Left lung (tissue), 10 donors: Measurements from ENCODE around the gene TMEM43. TPM values are rescaled to one million over a fixed set of nuclear protein-coding genes. Genes with fewer than 3 reads are reported as not detected.

Experiments
- ATAC-seq: fragments of 200-7000 bp; cut with Tn5 transposase; one replicate; pipeline ENCODE4 v1.9.1; 2020; ENCODE audit warnings: moderate library complexity
- DNase-seq, 4 donors: peaks; one replicate each; pipeline ENCODE4 v3.0.0-alpha.2; 2013 to 2020
- H3K27ac ChIP-seq, 2 donors: fragments of 200-600 bp; sonication (generic) in 1 of 2; one replicate each; pipeline versions ENCODE4 v1.5.0 to v1.8.0; 2020 to 2021
- H3K27me3 ChIP-seq, 2 donors: fragments of 200-600 bp; sonication (generic) in 1 of 2; one replicate each; pipeline versions ENCODE4 v1.5.0 to v1.8.0; 2020 to 2021
- H3K36me3 ChIP-seq, 2 donors: fragments of 200-600 bp; sonication (generic) in 1 of 2; one replicate each; pipeline versions ENCODE4 v1.5.0 to v1.8.0; 2020 to 2021
- H3K4me1 ChIP-seq, 2 donors: fragments of 200-600 bp; one replicate each; pipeline ENCODE4 v1.8.0; 2021
- H3K4me3 ChIP-seq, 2 donors: fragments of 200-600 bp; sonication (generic) in 1 of 2; one replicate each; pipeline versions ENCODE4 v1.5.0 to v1.8.0; 2020 to 2021; ENCODE audit warnings: mild to moderate bottlenecking in 1 of 2
- H3K9me3 ChIP-seq, 2 donors: fragments of 200-600 bp; sonication (generic) in 1 of 2; one replicate each; pipeline versions ENCODE4 v1.5.0 to v1.8.0; 2020 to 2021
- CTCF ChIP-seq, 2 donors: fragments of 200-600 bp; sonication (generic) in 1 of 2; IDR thresholded peaks; one replicate each; pipeline versions ENCODE4 v1.5.0 to v1.8.0; 2021; ENCODE audit warnings: antibody characterized with exemption in 2 of 2
- intact Hi-C, 2 donors: fragments of 100-400 bp; cut with DNase I; formaldehyde crosslinking; loops; one replicate each; pipeline versions ENCODE4 v1.11.2 to v1.14.2; 2022
- polyA plus RNA-seq, 6 donors: library from polyadenylated mRNA; unstranded; fragments of 120-200 nt; gene quantifications; one replicate each; pipeline ENCODE4 v1.2.1, GENCODE V29; 2013; ENCODE audit not compliant: insufficient read length in 6 of 6
- total RNA-seq, 2 donors: library from RNA; stranded (reverse); fragmentation: NEBNext Ultra II Directional; extraction: Animal tissue kit (Norgen Biotek cat#: 25700); gene quantifications; one replicate each; pipeline ENCODE4 v1.2.1, GENCODE V29; 2021
- donor health status: DM: no; HTN: yes; CAD: no.
- donor health status: DM: no; HTN: no; CAD: no.

The TMEM43 gene
- total and polyA plus RNA-seq, 8 donors: 62.2 to 104 (median 64.3) TPM

GRCh38 chr3:14148041-14148985 lies 23.5 kb downstream of the TMEM43 start:
- Histone ChIP-seq H3K4me1 (peaks cover 20 to 30% of the 10 kb centered on the region in 2 donors), H3K9me3 (no peaks in the 10 kb centered on the region), H3K36me3 (peaks cover 0 to 63% of the 10 kb centered on the region in 2 donors), H3K27ac (no peak overlapping the region), H3K27me3 (no peaks in the 10 kb centered on the region), H3K4me3 (no peak overlapping the region)
- DNase-seq (no peak), ATAC-seq (no peak)
- TF ChIP-seq CTCF (IDR thresholded peaks at IDR 0.05): no peak
- intact Hi-C loops: no loop called here

GRCh38 chr3:14150078-14150477 lies 25.2 kb downstream of the TMEM43 start:
- no peak overlapping the region for H3K4me3 ChIP-seq
- peaks cover 0 to 77% of the 10 kb centered on the region in 2 donors for H3K36me3 ChIP-seq
- no peak for ATAC-seq
- no peak for DNase-seq
- TF ChIP-seq CTCF (IDR thresholded peaks at IDR 0.05): no peak
- intact Hi-C loops: no loop called here
- H3K4me1 ChIP-seq: peaks cover 8 to 15% of the 10 kb centered on the region in 2 donors
- H3K9me3 ChIP-seq: no peaks in the 10 kb centered on the region
- H3K27me3 ChIP-seq: no peaks in the 10 kb centered on the region
- no peak overlapping the region for H3K27ac ChIP-seq

GRCh38 chr3:14150491-14151230 lies 25.8 kb downstream of the TMEM43 start:
- no peak for TF ChIP-seq CTCF (IDR thresholded peaks at IDR 0.05)
- peaks cover 0 to 79% of the 10 kb centered on the region in 2 donors for H3K36me3 ChIP-seq
- no peak for DNase-seq

GRCh38 chr3:14151471-14152083 lies 26.7 kb downstream of the TMEM43 start:
- H3K9me3 ChIP-seq: no peaks in the 10 kb centered on the region
- no peak for ATAC-seq
- peaks cover 0 to 79% of the 10 kb centered on the region in 2 donors for H3K36me3 ChIP-seq
- no peak overlapping the region for H3K27ac ChIP-seq
- H3K4me3 ChIP-seq: no peak overlapping the region
- intact Hi-C loops: no loop called here
- DNase-seq: no peak
- H3K27me3 ChIP-seq: no peaks in the 10 kb centered on the region
- TF ChIP-seq CTCF (IDR thresholded peaks at IDR 0.05): no peak
- H3K4me1 ChIP-seq: no peaks in the 10 kb centered on the region

More at GRCh38 chr3:14150491-14151230, 25.8 kb downstream of the TMEM43 start:
- ATAC-seq: no peak
- intact Hi-C loops: no loop called here
- H3K27me3 ChIP-seq: no peaks in the 10 kb centered on the region
- no peak overlapping the region for H3K4me3 ChIP-seq
- no peaks in the 10 kb centered on the region for H3K9me3 ChIP-seq
- peaks cover 2 to 9% of the 10 kb centered on the region in 2 donors for H3K4me1 ChIP-seq
- no peak overlapping the region for H3K27ac ChIP-seq
